Gastroesophageal sphincter (tissue), 3 donors: ENCODE results near the gene HEATR3.

Experiments
- EP300 ChIP-seq: sonication (generic); formaldehyde crosslinking; IDR thresholded peaks from one replicate; pipeline ENCODE4 v1.6.1; 2017; ENCODE audit warnings: antibody characterized with exemption, mild to moderate bottlenecking
- POLR2AphosphoS5 ChIP-seq: sonication (generic); formaldehyde crosslinking; IDR thresholded peaks from one replicate; pipeline ENCODE4 v1.6.1; 2017; ENCODE audit warnings: antibody characterized with exemption
- TF ChIP-seq, protein P1 (sequence below), 4 experiments: fragments of 200-600 bp in 2 of 4; fragments of 450-650 bp in 2 of 4; sonication (generic) in 1 of 4; IDR thresholded peaks; one replicate each; pipeline ENCODE4 v1.5.1; 2017 to 2019; ENCODE audit warnings: antibody characterized with exemption in 4 of 4, mild to moderate bottlenecking in 2 of 4, moderate library complexity in 2 of 4

DNA sequence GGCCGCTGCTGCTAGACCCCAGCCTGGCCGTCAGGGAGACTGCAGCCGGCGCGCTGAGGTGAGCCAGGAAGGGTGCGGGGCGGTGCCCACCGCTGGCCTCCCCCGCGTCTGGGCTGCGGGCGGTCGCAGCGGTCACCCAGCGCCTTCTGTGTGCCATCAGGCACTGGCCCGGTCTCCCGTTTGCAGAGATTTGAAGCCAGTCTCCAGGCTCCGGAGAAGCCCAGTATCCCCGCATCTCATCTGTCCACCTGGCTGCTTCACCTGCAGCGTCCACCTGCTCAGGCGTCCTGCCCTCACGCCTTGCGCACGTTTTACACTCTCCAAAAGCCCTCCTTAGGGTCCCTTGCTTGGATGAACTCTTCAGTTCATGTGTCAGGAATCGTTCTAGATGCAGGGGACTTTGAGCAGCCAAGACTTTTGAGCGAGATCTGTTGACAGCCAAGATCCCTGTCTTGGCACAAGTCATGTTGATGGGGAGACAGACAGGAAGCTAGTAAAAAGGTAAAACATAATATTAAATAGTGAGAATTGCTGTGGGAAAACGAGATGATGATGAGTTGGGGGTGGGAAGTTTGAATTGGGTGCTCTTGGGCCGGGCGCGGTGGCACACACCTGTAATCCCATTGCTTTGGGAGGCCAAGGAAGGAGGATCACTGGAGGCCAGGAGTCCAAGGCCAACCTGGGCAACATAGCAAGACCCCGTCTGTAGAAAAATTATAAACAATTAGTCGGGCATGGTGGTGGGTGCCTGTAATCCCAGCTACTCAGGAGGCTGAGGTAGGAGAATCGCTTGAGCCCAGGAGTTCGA lies 916 bp downstream of the HEATR3 start:
- no peak for TF ChIP-seq POLR2AphosphoS5
- TF ChIP-seq, protein P1, sequence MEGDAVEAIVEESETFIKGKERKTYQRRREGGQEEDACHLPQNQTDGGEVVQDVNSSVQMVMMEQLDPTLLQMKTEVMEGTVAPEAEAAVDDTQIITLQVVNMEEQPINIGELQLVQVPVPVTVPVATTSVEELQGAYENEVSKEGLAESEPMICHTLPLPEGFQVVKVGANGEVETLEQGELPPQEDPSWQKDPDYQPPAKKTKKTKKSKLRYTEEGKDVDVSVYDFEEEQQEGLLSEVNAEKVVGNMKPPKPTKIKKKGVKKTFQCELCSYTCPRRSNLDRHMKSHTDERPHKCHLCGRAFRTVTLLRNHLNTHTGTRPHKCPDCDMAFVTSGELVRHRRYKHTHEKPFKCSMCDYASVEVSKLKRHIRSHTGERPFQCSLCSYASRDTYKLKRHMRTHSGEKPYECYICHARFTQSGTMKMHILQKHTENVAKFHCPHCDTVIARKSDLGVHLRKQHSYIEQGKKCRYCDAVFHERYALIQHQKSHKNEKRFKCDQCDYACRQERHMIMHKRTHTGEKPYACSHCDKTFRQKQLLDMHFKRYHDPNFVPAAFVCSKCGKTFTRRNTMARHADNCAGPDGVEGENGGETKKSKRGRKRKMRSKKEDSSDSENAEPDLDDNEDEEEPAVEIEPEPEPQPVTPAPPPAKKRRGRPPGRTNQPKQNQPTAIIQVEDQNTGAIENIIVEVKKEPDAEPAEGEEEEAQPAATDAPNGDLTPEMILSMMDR (IDR thresholded peaks at IDR 0.05) = peak in 1 of 4 experiments; percentile 26
- TF ChIP-seq EP300 = no peak
